Caco-2 (cell line): ENCODE data around the gene FGF1. TPM values are rescaled to one million over a fixed set of nuclear protein-coding genes. Genes with fewer than 3 reads are reported as not detected.
A peak's percentile ranks its signal among the peaks of the same experiment; 100 is the strongest.

Experiments
- BruUV-seq: library from RNA; stranded (reverse); fragments of 400-500 nt; replicated peaks from 2 replicates; lab custom pipeline; 2021; lab: Mats Ljungman, UMichigan
- CTCF ChIA-PET: fragments of 300-600 bp; sonication (Branson Sonifier 250); formaldehyde crosslinking; loops from one replicate; lab custom pipeline; 2022; ENCODE audit warnings: antibody characterized with exemption; lab: Charles Lee
- POLR2A ChIA-PET: fragments of 300-600 bp; sonication (Branson Sonifier 250); formaldehyde crosslinking; loops from one replicate; lab custom pipeline; 2022; ENCODE audit warnings: antibody characterized with exemption; lab: Charles Lee
- DNase-seq, 2 experiments: peaks; one replicate each; pipeline versions ENCODE4 v3.0.0 to v3.0.0-alpha.2; 2020 to 2022
- H3K27me3 ChIP-seq: replicated peaks from 2 replicates; pipeline ENCODE4 v1.6.0; 2011; ENCODE audit warnings: low read length; ENCODE audit not compliant: control insufficient read depth, insufficient read depth
- H3K36me3 ChIP-seq: 2 replicates; pipeline ENCODE4 v1.5.1; 2011; ENCODE audit warnings: low read length; ENCODE audit not compliant: control insufficient read depth, insufficient read depth
- H3K4me1 ChIP-seq: fragments of 250-450 bp; sonication (Bioruptor Pico); 2 replicates; pipeline ENCODE4 v1.5.1; 2020; ENCODE audit warnings: mild to moderate bottlenecking
- H3K4me3 ChIP-seq: 2 replicates; pipeline ENCODE4 v1.5.1; 2011; ENCODE audit warnings: low read depth, mild to moderate bottlenecking, control low read depth, low read length
- H3K9me3 ChIP-seq: fragments of 250-450 bp; sonication (Bioruptor Pico); 2 replicates; pipeline ENCODE4 v1.5.1; 2020; ENCODE audit warnings: mild to moderate bottlenecking, moderate library complexity
- H3K27ac Mint-ChIP-seq: one replicate; pipeline ENCODE4 v1.8.0; 2022; ENCODE audit warnings: mixed read lengths; ENCODE audit not compliant: unreplicated experiment
- H3K27me3 Mint-ChIP-seq: one replicate; pipeline ENCODE4 v1.8.0; 2022; ENCODE audit warnings: mixed read lengths; ENCODE audit not compliant: insufficient read depth, unreplicated experiment
- H3K36me3 Mint-ChIP-seq: one replicate; pipeline ENCODE4 v1.8.0; 2022; ENCODE audit warnings: mild to moderate bottlenecking, mixed read lengths; ENCODE audit not compliant: insufficient read depth, unreplicated experiment
- H3K4me1 Mint-ChIP-seq: one replicate; pipeline ENCODE4 v1.8.0; 2022; ENCODE audit warnings: low read depth, mixed read lengths; ENCODE audit not compliant: unreplicated experiment
- H3K4me3 Mint-ChIP-seq: one replicate; pipeline ENCODE4 v1.8.0; 2022; ENCODE audit warnings: mild to moderate bottlenecking, moderate library complexity, mixed read lengths; ENCODE audit not compliant: unreplicated experiment
- H3K9me3 Mint-ChIP-seq: one replicate; pipeline ENCODE4 v1.8.0; 2022; ENCODE audit warnings: mixed read lengths; ENCODE audit not compliant: unreplicated experiment
- intact Hi-C: fragments of 100-400 bp; cut with micrococcal nuclease; formaldehyde crosslinking; loops from one replicate; pipeline ENCODE4 v1.10.0; 2022; ENCODE audit not compliant: unreplicated experiment
- total RNA-seq: library from RNA; stranded (reverse); gene quantifications from 2 replicates; pipeline ENCODE4 v1.2.3, GENCODE V29; 2022
- TF ChIP-seq, protein P1 (sequence below), 2 experiments: fragments of 200-600 bp in 1 of 2; IDR thresholded peaks; 1 replicate in 1 of 2; 2 replicates in 1 of 2; pipeline versions ENCODE4 v1.5.1 to v1.8.0; 2011 to 2022; ENCODE audit warnings: antibody characterized with exemption in 1 of 2, control low read depth in 1 of 2, inconsistent platforms in 1 of 2, low read depth in 1 of 2, low read length in 1 of 2, mild to moderate bottlenecking in 1 of 2, moderate library complexity in 1 of 2; ENCODE audit not compliant: insufficient read depth in 1 of 2, severe bottlenecking in 1 of 2, unreplicated experiment in 1 of 2

Gene FGF1
- total RNA-seq, 1 experiment from 2014 or later: not detected

DNA sequence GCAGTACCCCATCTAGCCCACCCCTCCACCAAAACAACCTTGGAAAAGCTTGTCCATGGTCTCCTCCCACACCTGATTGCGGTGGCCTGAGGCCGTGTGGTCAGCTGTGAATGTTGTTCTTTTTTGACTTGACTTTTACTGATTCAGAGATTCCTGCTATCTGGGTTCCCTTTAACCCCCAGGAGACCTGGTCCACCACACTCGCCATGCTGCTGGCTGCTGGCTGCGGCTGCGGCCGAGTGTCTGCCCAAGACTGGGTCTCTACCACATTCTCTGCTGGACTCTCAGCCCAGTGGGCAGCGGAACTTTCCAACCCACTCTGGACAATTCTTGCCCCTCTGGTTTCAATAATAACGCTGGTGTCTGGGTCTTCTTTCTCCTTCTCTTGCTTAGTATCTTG is 28.4 kb downstream of the FGF1 start:
- no TSS peak for BruUV-seq
- no peaks in the 10 kb centered on the region for H3K36me3 ChIP-seq
- H3K4me3 Mint-ChIP-seq: no peak overlapping the region
- no peaks in the 10 kb centered on the region for H3K4me1 ChIP-seq
- DNase-seq: no peak
- peaks cover 5% of the 10 kb centered on the region for H3K27me3 Mint-ChIP-seq
- H3K36me3 Mint-ChIP-seq: no peaks in the 10 kb centered on the region
- no peaks in the 10 kb centered on the region for H3K9me3 ChIP-seq
- H3K4me1 Mint-ChIP-seq: no peaks in the 10 kb centered on the region
- H3K9me3 Mint-ChIP-seq: no peaks in the 10 kb centered on the region
- no peaks in the 10 kb centered on the region for H3K27me3 ChIP-seq
- CTCF ChIA-PET: interaction anchor here (1.0 kb wide), 1 partner anchor 41 kb away, joined by 4 read pairs; no protein-coding TSS in a partner anchor
- POLR2A ChIA-PET: no interaction called here
- intact Hi-C loops: loop anchor here (5.0 kb wide), 1 partner anchor 230 kb away; no protein-coding TSS in a partner anchor
- TF ChIP-seq, protein P1, sequence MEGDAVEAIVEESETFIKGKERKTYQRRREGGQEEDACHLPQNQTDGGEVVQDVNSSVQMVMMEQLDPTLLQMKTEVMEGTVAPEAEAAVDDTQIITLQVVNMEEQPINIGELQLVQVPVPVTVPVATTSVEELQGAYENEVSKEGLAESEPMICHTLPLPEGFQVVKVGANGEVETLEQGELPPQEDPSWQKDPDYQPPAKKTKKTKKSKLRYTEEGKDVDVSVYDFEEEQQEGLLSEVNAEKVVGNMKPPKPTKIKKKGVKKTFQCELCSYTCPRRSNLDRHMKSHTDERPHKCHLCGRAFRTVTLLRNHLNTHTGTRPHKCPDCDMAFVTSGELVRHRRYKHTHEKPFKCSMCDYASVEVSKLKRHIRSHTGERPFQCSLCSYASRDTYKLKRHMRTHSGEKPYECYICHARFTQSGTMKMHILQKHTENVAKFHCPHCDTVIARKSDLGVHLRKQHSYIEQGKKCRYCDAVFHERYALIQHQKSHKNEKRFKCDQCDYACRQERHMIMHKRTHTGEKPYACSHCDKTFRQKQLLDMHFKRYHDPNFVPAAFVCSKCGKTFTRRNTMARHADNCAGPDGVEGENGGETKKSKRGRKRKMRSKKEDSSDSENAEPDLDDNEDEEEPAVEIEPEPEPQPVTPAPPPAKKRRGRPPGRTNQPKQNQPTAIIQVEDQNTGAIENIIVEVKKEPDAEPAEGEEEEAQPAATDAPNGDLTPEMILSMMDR (IDR thresholded peaks at IDR 0.05; ENCODE audit: insufficient read depth in 1 of 2, low read depth in 1 of 2, low read length in 1 of 2, severe bottlenecking in 1 of 2, unreplicated experiment in 1 of 2): no peak
- H3K4me3 ChIP-seq: no peak overlapping the region
- H3K27ac Mint-ChIP-seq: no peak overlapping the region

DNA sequence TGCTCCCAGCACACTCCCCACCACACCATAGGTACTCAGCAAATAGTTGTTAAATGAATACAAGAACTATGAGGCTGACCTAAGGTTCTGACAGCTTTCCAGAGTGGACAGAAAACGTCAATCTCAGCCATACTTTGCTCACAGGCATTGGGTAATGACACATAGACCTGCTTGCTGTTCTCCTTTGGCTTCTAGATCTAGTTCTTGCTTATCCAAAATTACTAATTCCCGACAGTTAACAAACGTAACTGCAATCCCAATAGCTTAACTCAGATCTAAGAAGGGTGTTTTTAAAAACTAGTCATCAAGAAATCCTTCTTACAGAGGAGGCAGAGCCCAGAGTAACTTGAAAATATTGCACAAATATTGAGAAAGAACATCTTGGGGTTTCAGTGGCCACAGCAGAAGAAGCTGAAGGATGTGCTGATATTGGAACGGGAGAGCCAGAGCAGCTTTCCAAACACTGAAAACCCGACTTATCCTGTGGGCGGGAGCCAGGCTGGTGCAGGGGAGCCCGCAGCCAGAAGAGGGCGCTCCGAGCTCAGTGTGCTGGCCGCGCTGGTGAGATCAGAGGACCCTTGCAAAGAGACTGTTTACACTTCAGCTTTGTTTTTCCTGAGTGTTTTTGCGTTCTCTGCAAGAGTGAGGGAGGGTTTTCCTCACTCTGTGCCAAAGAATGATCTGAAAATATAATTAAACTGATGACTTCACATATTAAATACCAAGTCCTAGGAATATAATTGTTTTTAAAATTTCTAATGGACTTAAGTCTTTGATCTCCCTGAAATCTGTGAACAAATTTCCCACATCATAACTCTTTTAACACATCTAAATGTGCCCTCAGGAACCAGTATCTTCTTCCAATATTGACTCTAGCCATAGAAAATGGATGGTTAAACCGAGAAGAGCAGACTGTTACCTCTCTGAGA is 30.3 kb downstream of the FGF1 start:
- no peaks in the 10 kb centered on the region for H3K9me3 ChIP-seq
- H3K4me1 ChIP-seq: no peaks in the 10 kb centered on the region
- H3K27me3 Mint-ChIP-seq: peaks cover 8% of the 10 kb centered on the region
- H3K9me3 Mint-ChIP-seq: no peaks in the 10 kb centered on the region
- no peak overlapping the region for H3K4me3 ChIP-seq
- H3K4me1 Mint-ChIP-seq: no peaks in the 10 kb centered on the region
- no peak overlapping the region for H3K27ac Mint-ChIP-seq
- CTCF ChIA-PET: interaction anchor here (0.6 to 1.9 kb wide), 26 partner anchors 10 to 964 kb away, joined by 3 to 76 read pairs (median 4); no protein-coding TSS in a partner anchor
- no peaks in the 10 kb centered on the region for H3K36me3 Mint-ChIP-seq
- no TSS peak for BruUV-seq
- intact Hi-C loops: loop anchor here (1.0 to 5.0 kb wide), 3 partner anchors 44 to 232 kb away; no protein-coding TSS in a partner anchor
- POLR2A ChIA-PET: no interaction called here
- H3K4me3 Mint-ChIP-seq: no peak overlapping the region
- no peaks in the 10 kb centered on the region for H3K27me3 ChIP-seq
- peak; percentile 73 to 87 for DNase-seq
- no peaks in the 10 kb centered on the region for H3K36me3 ChIP-seq
- TF ChIP-seq, protein P1 (IDR thresholded peaks at IDR 0.05; ENCODE audit: insufficient read depth in 1 of 2, low read depth in 1 of 2, low read length in 1 of 2, severe bottlenecking in 1 of 2, unreplicated experiment in 1 of 2): peak; percentile 91 to 99

DNA sequence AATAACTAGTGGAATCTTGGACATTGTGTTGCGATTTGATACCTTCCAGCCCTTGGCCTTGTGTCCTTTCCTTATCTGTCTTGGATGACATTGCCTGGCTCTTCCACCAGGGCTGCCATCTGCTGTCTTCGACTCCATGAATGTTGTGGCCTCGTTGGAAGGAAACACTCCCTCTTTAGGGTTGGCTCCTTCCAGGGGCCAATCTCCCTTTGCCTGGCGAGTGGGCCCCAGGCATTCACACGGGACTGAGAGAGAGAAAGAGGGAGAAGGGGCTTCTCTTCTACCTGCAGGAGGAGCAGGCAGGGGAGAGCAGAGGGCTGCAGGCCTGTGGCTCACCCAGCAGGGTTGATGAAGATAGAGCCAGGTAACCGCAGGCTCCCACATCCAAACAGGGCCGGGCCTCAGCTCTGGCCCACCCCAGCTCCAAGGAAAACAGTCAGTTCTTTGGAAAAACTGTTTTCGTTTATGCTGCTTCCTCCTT is 31.3 kb downstream of the FGF1 start:
- Mint-ChIP-seq H3K4me1 (no peaks in the 10 kb centered on the region), H3K36me3 (no peaks in the 10 kb centered on the region), H3K9me3 (no peaks in the 10 kb centered on the region), H3K27ac (no peak overlapping the region), H3K4me3 (no peak overlapping the region), H3K27me3 (peaks cover 8% of the 10 kb centered on the region)
- no peak for DNase-seq
- H3K4me3 ChIP-seq: no peak overlapping the region
- BruUV-seq: no TSS peak
- ChIA-PET CTCF (interaction anchor here (1.8 to 1.9 kb wide), 2 partner anchors 44 to 48 kb away, joined by 13 to 76 read pairs; no protein-coding TSS in a partner anchor), POLR2A (no interaction called here)
- no peaks in the 10 kb centered on the region for H3K27me3 ChIP-seq
- intact Hi-C loops: loop anchor here (1.0 to 5.0 kb wide), 3 partner anchors 43 to 233 kb away; no protein-coding TSS in a partner anchor
- no peaks in the 10 kb centered on the region for H3K4me1 ChIP-seq
- H3K9me3 ChIP-seq: no peaks in the 10 kb centered on the region
- no peaks in the 10 kb centered on the region for H3K36me3 ChIP-seq
- TF ChIP-seq, protein P1 (IDR thresholded peaks at IDR 0.05; ENCODE audit: insufficient read depth in 1 of 2, low read depth in 1 of 2, low read length in 1 of 2, severe bottlenecking in 1 of 2, unreplicated experiment in 1 of 2): peak in 1 of 2 experiments; percentile 7
